ENCODE results near the gene LIMCH1.

LIMCH1 gene

DNA sequence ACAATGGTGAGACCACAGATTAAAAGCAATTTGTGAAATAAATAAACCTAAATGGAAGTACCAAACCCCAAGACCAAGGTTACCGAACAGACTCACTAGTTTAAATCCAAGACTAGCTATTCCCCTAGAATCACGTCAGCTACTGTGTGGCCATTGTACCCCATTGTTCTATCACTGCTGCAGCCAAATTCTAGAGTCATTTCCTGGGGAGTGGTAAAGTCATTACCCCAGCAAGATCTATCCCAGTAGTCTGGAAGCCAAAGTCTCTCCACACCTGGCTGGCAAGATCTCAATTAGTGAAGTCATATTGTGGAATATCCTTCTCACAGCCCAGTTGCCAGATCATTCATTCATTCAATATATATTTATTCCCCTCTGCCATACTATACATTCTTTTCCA is 143.1 kb downstream of the LIMCH1 start:
- Histone ChIP-seq H4K20me1 (no peaks in the 10 kb centered on the region), H3K27ac (no peak overlapping the region), H3K4me1 (no peaks in the 10 kb centered on the region), H3K4me2 (no peak overlapping the region), H3K9me3 (no peaks in the 10 kb centered on the region), H3K36me3 (0 out of 2 replicates have a peak, but pooled peaks cover 7% of the 10 kb centered on the region), H3K4me3 (no peak overlapping the region), H3K27me3 (no peaks in the 10 kb centered on the region), H3K9ac (no peak overlapping the region)
- TF ChIP-seq Cebpa-rat (IDR thresholded peaks at IDR 0.05), result no peak

DNA sequence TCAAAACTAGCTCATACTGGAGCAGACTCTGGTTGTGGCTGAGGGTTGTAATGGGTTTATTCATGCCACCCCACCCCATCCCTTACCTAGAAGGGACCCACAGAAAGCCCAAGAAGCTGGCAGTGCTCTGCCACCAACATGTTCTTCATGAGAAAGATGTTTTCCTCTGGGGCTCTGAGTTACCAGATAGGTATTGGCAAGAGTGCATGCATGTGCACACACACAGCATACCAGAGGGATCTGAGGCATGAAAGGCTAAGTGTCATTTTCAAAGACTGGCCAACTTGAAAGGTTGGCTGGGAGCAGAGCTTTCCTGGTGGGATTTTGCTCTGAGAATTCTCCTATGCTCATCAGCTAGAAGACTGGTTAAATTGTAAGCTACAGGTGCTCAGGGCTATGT is 145.4 kb downstream of the LIMCH1 start:
- Histone ChIP-seq H3K9ac (no peak overlapping the region), H3K27ac (no peak overlapping the region), H3K27me3 (no peaks in the 10 kb centered on the region), H3K4me2 (no peak overlapping the region), H3K9me3 (no peaks in the 10 kb centered on the region), H4K20me1 (no peaks in the 10 kb centered on the region), H3K4me3 (no peak overlapping the region), H3K4me1 (no peaks in the 10 kb centered on the region), H3K36me3 (0 out of 2 replicates have a peak, but pooled peaks cover 7% of the 10 kb centered on the region)
- no peak for TF ChIP-seq Cebpa-rat (IDR thresholded peaks at IDR 0.05)

DNA sequence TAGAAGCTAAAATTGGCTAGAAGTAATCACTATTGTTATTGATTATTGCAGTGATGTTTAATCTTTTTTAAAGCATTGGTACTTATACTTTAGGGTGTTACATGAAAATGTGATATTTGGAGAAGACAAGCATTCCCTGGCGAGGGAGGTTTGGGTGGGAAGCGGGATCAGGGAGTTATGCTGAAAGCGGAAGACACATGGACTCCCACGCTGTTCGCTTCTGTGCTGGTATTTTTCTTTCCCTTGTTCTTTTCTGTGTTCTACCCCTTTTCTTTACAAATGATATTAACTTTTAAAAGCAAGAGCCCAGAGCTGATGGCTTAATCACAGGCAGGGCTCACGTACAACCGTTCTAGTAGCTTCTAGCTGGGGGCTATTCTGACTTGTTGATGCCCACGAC is 148.9 kb downstream of the LIMCH1 start:
- no peak overlapping the region for H3K4me2 ChIP-seq
- no peak overlapping the region for H3K4me3 ChIP-seq
- H3K4me1 ChIP-seq, result no peaks in the 10 kb centered on the region
- no peak overlapping the region for H3K27ac ChIP-seq
- no peaks in the 10 kb centered on the region for H3K9me3 ChIP-seq
- no peaks in the 10 kb centered on the region for H4K20me1 ChIP-seq
- H3K9ac ChIP-seq, result no peak overlapping the region
- no peaks in the 10 kb centered on the region for H3K36me3 ChIP-seq
- TF ChIP-seq Cebpa-rat (IDR thresholded peaks at IDR 0.05), result no peak
- no peaks in the 10 kb centered on the region for H3K27me3 ChIP-seq

DNA sequence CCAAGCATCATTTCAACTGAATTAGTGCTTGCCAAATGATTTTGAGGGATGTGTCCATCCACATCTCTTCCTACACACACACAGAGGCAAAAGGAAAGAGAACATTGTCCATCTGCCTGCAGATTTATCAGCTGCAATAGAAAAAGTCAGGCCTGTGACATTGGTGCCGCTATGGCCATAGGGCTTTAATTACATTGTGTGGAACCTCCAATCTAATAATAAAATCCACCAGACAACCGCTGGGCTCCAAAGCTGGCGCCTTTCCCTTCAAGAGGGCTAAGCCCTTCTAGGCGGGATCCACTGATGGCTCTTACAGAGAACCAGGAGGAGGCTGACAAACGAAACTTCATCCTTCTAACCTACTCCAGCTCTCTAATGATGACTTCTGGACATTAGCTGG is 150.0 kb downstream of the LIMCH1 start:
- H3K4me1 ChIP-seq, result no peaks in the 10 kb centered on the region
- H3K4me2 ChIP-seq, result no peak overlapping the region
- H3K27me3 ChIP-seq, result no peaks in the 10 kb centered on the region
- H3K9me3 ChIP-seq, result no peaks in the 10 kb centered on the region
- no peak for TF ChIP-seq Cebpa-rat (IDR thresholded peaks at IDR 0.05)
- H3K4me3 ChIP-seq, result no peak overlapping the region
- no peak overlapping the region for H3K27ac ChIP-seq
- no peaks in the 10 kb centered on the region for H4K20me1 ChIP-seq
- H3K9ac ChIP-seq, result no peak overlapping the region
- no peaks in the 10 kb centered on the region for H3K36me3 ChIP-seq

DNA sequence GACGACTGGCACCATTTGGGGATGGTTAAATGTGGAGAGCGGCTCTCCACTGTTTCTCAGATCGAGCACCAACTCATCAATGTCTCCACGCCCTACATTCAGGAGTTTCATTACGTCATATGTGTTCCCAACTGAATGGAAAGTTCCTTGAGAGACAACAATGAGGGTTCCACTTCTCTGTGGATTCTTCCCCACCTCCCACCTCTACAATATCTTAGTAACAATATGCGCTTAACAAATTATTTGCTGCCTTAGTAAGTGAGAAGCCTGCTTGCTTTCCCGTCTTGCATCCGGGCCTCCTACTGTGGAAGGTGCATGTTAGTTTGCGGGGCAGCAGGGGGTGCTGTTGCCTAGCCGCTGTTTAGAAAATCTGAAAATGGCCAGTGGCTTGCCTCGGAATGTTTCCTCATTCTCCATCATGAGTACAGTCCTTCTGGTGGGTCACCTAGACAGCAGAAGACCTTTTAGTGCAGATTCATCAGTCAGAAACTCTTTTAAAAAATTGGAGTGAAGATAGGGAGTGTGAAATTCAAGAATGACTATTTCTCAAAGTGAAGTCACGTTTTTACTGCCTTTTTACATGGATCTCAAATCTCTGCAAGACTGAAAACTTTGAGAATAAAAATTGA is 154.9 kb downstream of the LIMCH1 start:
- no peaks in the 10 kb centered on the region for H4K20me1 ChIP-seq
- H3K27ac ChIP-seq, result no peak overlapping the region
- no peaks in the 10 kb centered on the region for H3K4me1 ChIP-seq
- H3K4me3 ChIP-seq, result no peak overlapping the region
- H3K36me3 ChIP-seq, result no peaks in the 10 kb centered on the region
- no peak overlapping the region for H3K4me2 ChIP-seq
- no peaks in the 10 kb centered on the region for H3K27me3 ChIP-seq
- H3K9me3 ChIP-seq, result no peaks in the 10 kb centered on the region
- no peak overlapping the region for H3K9ac ChIP-seq
- no peak for TF ChIP-seq Cebpa-rat (IDR thresholded peaks at IDR 0.05)

DNA sequence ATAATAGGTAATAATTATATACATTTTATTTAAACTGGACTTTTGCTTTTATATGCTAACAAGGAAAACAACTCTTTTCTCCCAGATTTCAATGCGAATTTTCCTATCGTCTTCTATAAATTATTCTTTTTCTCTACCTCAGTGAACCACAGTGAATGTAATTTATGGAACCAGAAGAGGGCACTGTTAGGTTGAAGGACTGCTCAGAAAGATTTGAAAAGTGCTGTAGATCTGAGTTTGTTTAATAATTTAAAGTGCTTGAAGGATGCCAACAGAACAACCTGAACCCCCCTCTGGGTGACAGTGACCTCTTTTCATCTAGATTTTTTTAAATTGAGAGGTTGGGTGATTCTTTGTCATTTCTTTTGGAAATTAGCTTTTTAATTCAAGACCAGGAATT is 155.7 kb downstream of the LIMCH1 start:
- no peaks in the 10 kb centered on the region for H3K4me1 ChIP-seq
- H3K9ac ChIP-seq, result no peak overlapping the region
- no peaks in the 10 kb centered on the region for H3K36me3 ChIP-seq
- H3K9me3 ChIP-seq, result no peaks in the 10 kb centered on the region
- no peak for TF ChIP-seq Cebpa-rat (IDR thresholded peaks at IDR 0.05)
- H3K27ac ChIP-seq, result no peak overlapping the region
- H3K4me2 ChIP-seq, result no peak overlapping the region
- H4K20me1 ChIP-seq, result no peaks in the 10 kb centered on the region
- H3K4me3 ChIP-seq, result no peak overlapping the region
- H3K27me3 ChIP-seq, result no peaks in the 10 kb centered on the region

DNA sequence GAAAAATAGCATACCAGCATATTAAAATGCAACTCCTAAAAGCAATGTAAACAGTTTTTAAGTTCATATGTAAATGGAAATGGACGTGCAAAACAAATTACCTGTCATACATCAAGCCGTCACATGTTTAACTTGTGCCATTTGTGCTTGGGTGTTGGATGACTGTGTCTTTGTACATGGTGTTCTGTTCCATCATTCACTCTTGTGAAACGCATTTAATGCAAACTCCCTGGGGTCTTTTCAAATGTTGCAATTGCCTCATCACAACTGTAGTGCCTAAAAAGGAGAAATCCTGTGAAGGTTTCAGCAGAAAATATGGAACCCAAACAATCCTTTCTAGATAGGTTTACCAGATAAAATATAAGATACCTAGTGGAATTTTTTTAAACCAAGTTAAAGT is 158.2 kb downstream of the LIMCH1 start:
- Histone ChIP-seq H4K20me1 (no peaks in the 10 kb centered on the region), H3K36me3 (no peaks in the 10 kb centered on the region)
- no peak for TF ChIP-seq Cebpa-rat (IDR thresholded peaks at IDR 0.05)

DNA sequence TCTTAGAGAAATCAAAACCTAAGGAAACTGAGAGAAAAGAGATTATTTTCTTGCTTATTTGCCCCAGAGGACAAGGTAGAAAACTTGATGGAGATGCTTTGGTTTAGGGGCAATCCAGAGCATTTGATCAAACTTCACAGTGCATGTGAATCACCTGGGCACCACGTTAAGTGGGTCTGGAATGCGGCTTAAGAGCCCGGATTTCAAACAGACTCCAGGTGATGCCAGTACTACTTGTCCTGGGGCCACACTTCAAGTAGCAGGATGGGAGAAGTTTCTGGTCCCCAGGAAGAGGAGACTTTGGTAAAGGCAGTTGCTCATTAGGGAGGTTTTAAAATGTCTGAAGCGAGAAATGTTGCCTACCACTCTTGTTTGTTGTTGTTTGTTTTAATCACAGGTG is 158.8 kb downstream of the LIMCH1 start:
- no peak for TF ChIP-seq Cebpa-rat (IDR thresholded peaks at IDR 0.05)
- Histone ChIP-seq H3K4me2 (no peak overlapping the region), H3K27me3 (no peaks in the 10 kb centered on the region), H3K4me3 (no peak overlapping the region), H3K27ac (no peak overlapping the region), H3K9ac (no peak overlapping the region), H4K20me1 (no peaks in the 10 kb centered on the region), H3K4me1 (no peaks in the 10 kb centered on the region), H3K36me3 (no peaks in the 10 kb centered on the region), H3K9me3 (no peaks in the 10 kb centered on the region)

More for the DNA sequence above, 158.2 kb downstream of the LIMCH1 start:
- H3K9ac ChIP-seq, result no peak overlapping the region
- no peaks in the 10 kb centered on the region for H3K9me3 ChIP-seq
- H3K4me1 ChIP-seq, result no peaks in the 10 kb centered on the region
- H3K27ac ChIP-seq, result no peak overlapping the region
- no peak overlapping the region for H3K4me2 ChIP-seq
- no peak overlapping the region for H3K4me3 ChIP-seq
- H3K27me3 ChIP-seq, result no peaks in the 10 kb centered on the region

DNA sequence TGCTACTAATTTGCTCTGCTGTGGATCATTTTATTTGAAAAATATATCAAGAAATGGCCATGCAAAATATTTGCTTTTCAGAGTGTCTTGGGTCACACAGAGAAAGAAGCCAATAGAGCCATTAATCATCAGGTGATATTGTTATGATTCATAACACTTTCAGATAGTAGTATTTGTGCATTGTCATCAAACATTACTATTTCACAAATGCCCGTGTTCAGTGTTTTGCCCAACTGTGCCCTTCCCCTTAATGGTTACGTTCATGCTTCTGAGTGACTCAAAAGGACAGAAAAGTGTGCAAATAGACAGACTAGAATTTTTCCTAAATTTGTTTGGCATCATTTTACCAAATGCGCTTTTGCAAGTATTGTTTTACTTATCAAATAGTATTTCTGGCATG is 164.0 kb downstream of the LIMCH1 start:
- no peak for TF ChIP-seq Cebpa-rat (IDR thresholded peaks at IDR 0.05)
- no peaks in the 10 kb centered on the region for H3K9me3 ChIP-seq
- no peak overlapping the region for H3K4me2 ChIP-seq
- no peak overlapping the region for H3K27ac ChIP-seq
- H3K9ac ChIP-seq, result no peak overlapping the region
- H4K20me1 ChIP-seq, result no peaks in the 10 kb centered on the region
- no peaks in the 10 kb centered on the region for H3K27me3 ChIP-seq
- H3K36me3 ChIP-seq, result no peaks in the 10 kb centered on the region
- no peaks in the 10 kb centered on the region for H3K4me1 ChIP-seq
- no peak overlapping the region for H3K4me3 ChIP-seq

DNA sequence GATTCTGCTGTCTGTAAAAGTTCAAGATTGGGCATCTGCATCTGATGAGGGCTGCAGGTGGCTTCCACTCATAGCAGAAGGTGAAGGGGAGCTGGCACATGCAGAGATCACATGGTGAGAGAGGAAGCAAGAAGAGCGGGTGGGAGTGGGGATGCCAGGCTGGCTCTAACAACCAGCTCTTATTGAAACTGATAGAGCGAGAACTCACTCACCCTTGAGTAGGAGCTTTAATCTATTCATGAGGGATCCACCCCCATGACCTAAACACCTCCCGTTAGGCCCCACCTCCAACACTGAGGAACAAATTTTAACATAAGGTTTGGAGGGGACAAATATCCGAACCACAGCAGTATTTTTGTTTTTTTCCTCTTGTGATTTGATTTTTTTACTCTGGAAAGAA is 164.8 kb downstream of the LIMCH1 start:
- no peaks in the 10 kb centered on the region for H3K36me3 ChIP-seq
- no peaks in the 10 kb centered on the region for H4K20me1 ChIP-seq
- no peaks in the 10 kb centered on the region for H3K27me3 ChIP-seq
- no peak for TF ChIP-seq Cebpa-rat (IDR thresholded peaks at IDR 0.05)
- H3K9ac ChIP-seq, result no peak overlapping the region
- no peak overlapping the region for H3K4me3 ChIP-seq
- H3K4me1 ChIP-seq, result no peaks in the 10 kb centered on the region
- no peak overlapping the region for H3K4me2 ChIP-seq
- no peaks in the 10 kb centered on the region for H3K9me3 ChIP-seq
- no peak overlapping the region for H3K27ac ChIP-seq

DNA sequence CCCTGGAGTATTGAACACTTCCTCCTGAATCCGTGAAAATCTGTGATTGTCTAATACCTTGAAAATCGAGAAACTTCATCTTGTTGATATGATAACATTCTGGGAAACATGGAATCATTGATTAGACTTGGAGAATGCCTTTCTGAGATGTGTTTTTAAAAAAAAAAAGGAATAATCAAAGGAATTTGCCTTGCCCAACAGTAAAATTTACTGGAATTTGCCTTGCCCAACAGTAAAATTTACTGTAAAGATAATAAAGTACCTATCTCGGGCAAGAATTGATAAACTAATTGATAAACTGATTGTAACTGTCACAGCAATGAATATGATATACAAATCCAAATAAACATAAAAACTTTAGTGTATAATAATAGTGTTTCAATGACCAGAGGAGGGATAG is 165.8 kb downstream of the LIMCH1 start:
- Histone ChIP-seq H3K36me3 (no peaks in the 10 kb centered on the region), H3K9me3 (no peaks in the 10 kb centered on the region), H3K9ac (no peak overlapping the region), H3K4me1 (no peaks in the 10 kb centered on the region), H4K20me1 (no peaks in the 10 kb centered on the region), H3K27ac (no peak overlapping the region), H3K4me2 (no peak overlapping the region), H3K27me3 (no peaks in the 10 kb centered on the region), H3K4me3 (no peak overlapping the region)
- no peak for TF ChIP-seq Cebpa-rat (IDR thresholded peaks at IDR 0.05)
